ENCODE measurements around the gene MSI2. TPM values are rescaled to one million over a fixed set of nuclear protein-coding genes. Genes with fewer than 3 reads are reported as not detected.
A peak's percentile ranks its signal among the peaks of the same experiment; 100 is the strongest.

Gene MSI2
- total RNA-seq, 2 experiments from 2014 or later = 131 to 164 TPM

GRCh38 chr17:57465610-57466009 lies 209.3 kb downstream of the MSI2 start:
- no peak overlapping the region for H3K27ac ChIP-seq (ENCODE audit: low read depth, low read length, poor library complexity, severe bottlenecking)
- ChIA-PET POLR2A (interaction anchor here (1.2 to 1.3 kb wide), 2 partner anchors 26 to 84 kb away, joined by 3 read pairs; no protein-coding TSS in a partner anchor), CTCF (ENCODE audit: unreplicated experiment) (no interaction called here)
- no peak for DNase-seq (ENCODE audit: low spot score)
- H3K79me2 ChIP-seq (ENCODE audit: insufficient read depth, low read depth, low read length) = no peaks in the 10 kb centered on the region
- no peaks in the 10 kb centered on the region for H4K20me1 ChIP-seq (ENCODE audit: insufficient read depth, low read length)
- H3K4me2 ChIP-seq (ENCODE audit: low read length) = peak overlapping the region; percentile 36; the same call in 1 of the 2 replicates
- no peak overlapping the region for H2AFZ ChIP-seq (ENCODE audit: low read length)
- no peak overlapping the region for H3K4me3 ChIP-seq (ENCODE audit: low read depth, low read length, poor library complexity, severe bottlenecking)
- H3K9me2 ChIP-seq (ENCODE audit: insufficient read depth, low read length) = no peaks in the 10 kb centered on the region
- H3K36me3 ChIP-seq (ENCODE audit: insufficient read depth, low read length) = no peaks in the 10 kb centered on the region
- H3K9me3 ChIP-seq (ENCODE audit: low read length) = no peaks in the 10 kb centered on the region
- BruUV-seq (replicated peaks) = no TSS peak
- peaks cover 29% of the 10 kb centered on the region for H3K4me1 ChIP-seq (ENCODE audit: insufficient read depth, low read length, poor library complexity, severe bottlenecking)
- intact Hi-C loops (cut with micrococcal nuclease; ENCODE audit: unreplicated experiment) = no loop called here
- TF ChIP-seq EZH2phosphoT487 (IDR thresholded peaks at IDR 0.05; ENCODE audit: borderline replicate concordance, low read depth, low read length) (no peak), CTCF (conservative IDR thresholded peaks at IDR 0.05; ENCODE audit: low read length) (no peak)

- Histone ChIP-seq H3K4me2 (ENCODE audit: low read length) (peak overlapping the region; percentile 36; the same call in 1 of the 2 replicates), H3K9me3 (ENCODE audit: low read length) (no peaks in the 10 kb centered on the region), H4K20me1 (ENCODE audit: insufficient read depth, low read length) (no peaks in the 10 kb centered on the region), H3K27ac (ENCODE audit: low read depth, low read length, poor library complexity, severe bottlenecking) (no peak overlapping the region), H2AFZ (ENCODE audit: low read length) (no peak overlapping the region), H3K4me3 (ENCODE audit: low read depth, low read length, poor library complexity, severe bottlenecking) (no peak overlapping the region), H3K4me1 (ENCODE audit: insufficient read depth, low read length, poor library complexity, severe bottlenecking) (peaks cover 29% of the 10 kb centered on the region), H3K36me3 (ENCODE audit: insufficient read depth, low read length) (no peaks in the 10 kb centered on the region), H3K79me2 (ENCODE audit: insufficient read depth, low read depth, low read length) (no peaks in the 10 kb centered on the region), H3K9me2 (ENCODE audit: insufficient read depth, low read length) (no peaks in the 10 kb centered on the region)
- no TSS peak for BruUV-seq (replicated peaks)
- ChIA-PET CTCF (ENCODE audit: unreplicated experiment) (no interaction called here), POLR2A (interaction anchor here (1.2 to 1.3 kb wide), 2 partner anchors 26 to 84 kb away, joined by 3 read pairs; no protein-coding TSS in a partner anchor)
- TF ChIP-seq EZH2phosphoT487 (IDR thresholded peaks at IDR 0.05; ENCODE audit: borderline replicate concordance, low read depth, low read length) = no peak
- TF ChIP-seq CTCF (conservative IDR thresholded peaks at IDR 0.05; ENCODE audit: low read length) = no peak
- DNase-seq (ENCODE audit: low spot score) = no peak
- intact Hi-C loops (cut with micrococcal nuclease; ENCODE audit: unreplicated experiment) = no loop called here
Measured at GRCh38 chr17:57466017-57466471, 209.7 kb downstream of the MSI2 start.

DNA sequence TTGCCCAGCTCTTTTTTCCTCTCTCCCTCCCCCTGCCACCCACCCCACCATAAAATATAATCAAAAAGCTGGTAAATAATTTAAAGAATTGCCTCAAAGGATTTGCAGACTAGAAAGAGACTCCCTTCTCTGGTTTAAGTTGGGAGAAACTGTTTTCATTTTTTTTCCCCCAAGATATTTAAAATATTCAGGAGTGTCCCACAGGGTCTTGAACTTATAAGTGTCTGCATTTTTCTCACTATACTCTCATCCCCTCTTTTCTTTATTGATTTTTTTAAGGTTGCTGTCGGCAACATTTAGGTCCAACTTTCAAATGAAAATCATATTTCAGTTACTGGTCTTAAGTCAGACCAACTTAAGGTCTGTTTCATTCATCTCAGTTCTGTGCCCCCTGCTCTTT lies 210.2 kb downstream of the MSI2 start:
- intact Hi-C loops (cut with micrococcal nuclease; ENCODE audit: unreplicated experiment) = no loop called here
- Histone ChIP-seq H3K27ac (ENCODE audit: low read depth, low read length, poor library complexity, severe bottlenecking) (no peak overlapping the region), H3K4me3 (ENCODE audit: low read depth, low read length, poor library complexity, severe bottlenecking) (no peak overlapping the region), H3K4me1 (ENCODE audit: insufficient read depth, low read length, poor library complexity, severe bottlenecking) (peaks cover 30% of the 10 kb centered on the region), H3K9me2 (ENCODE audit: insufficient read depth, low read length) (no peaks in the 10 kb centered on the region), H4K20me1 (ENCODE audit: insufficient read depth, low read length) (no peaks in the 10 kb centered on the region), H3K79me2 (ENCODE audit: insufficient read depth, low read depth, low read length) (no peaks in the 10 kb centered on the region), H2AFZ (ENCODE audit: low read length) (no peak overlapping the region), H3K4me2 (ENCODE audit: low read length) (no peak overlapping the region; the same call in 1 of the 2 replicates), H3K9me3 (ENCODE audit: low read length) (no peaks in the 10 kb centered on the region), H3K36me3 (ENCODE audit: insufficient read depth, low read length) (no peaks in the 10 kb centered on the region)
- ChIA-PET CTCF (ENCODE audit: unreplicated experiment) (no interaction called here), POLR2A (interaction anchor here (1.2 to 1.3 kb wide), 2 partner anchors 27 to 83 kb away, joined by 3 read pairs; no protein-coding TSS in a partner anchor)
- DNase-seq (ENCODE audit: low spot score) = no peak
- no peak for TF ChIP-seq CTCF (conservative IDR thresholded peaks at IDR 0.05; ENCODE audit: low read length)
- no peak for TF ChIP-seq EZH2phosphoT487 (IDR thresholded peaks at IDR 0.05; ENCODE audit: borderline replicate concordance, low read depth, low read length)
- no TSS peak for BruUV-seq (replicated peaks)
